M059J (cell line): Measurements from ENCODE around the gene LANCL1. TPM values are rescaled to one million over a fixed set of nuclear protein-coding genes. Genes with fewer than 3 reads are reported as not detected.

Source experiments
- DNase-seq: peaks from one replicate; pipeline ENCODE4 v3.0.0-alpha.2; 2012; ENCODE audit warnings: low read depth
- total RNA-seq: library from RNA; depleted of rRNA; stranded (reverse); fragments of >200 nt; shearing (Covaris generic); gene quantifications from 2 replicates; pipeline ENCODE4 v1.2.3, GENCODE V29; 2014; rRNA removed

The LANCL1 gene
- total RNA-seq, 1 experiment from 2014 or later, result 46.6 TPM

- peak; percentile 1 for DNase-seq
These were observed 77.0 kb downstream of the LANCL1 start for GRCh38 chr2:210399440-210400041.

- DNase-seq, result no peak
These were observed 84.1 kb downstream of the LANCL1 start for GRCh38 chr2:210392469-210392881.

GRCh38 chr2:210389856-210390255 is 86.7 kb downstream of the LANCL1 start:
- no peak for DNase-seq

GRCh38 chr2:210388148-210388547 is 88.4 kb downstream of the LANCL1 start:
- DNase-seq, result no peak

- DNase-seq, result no peak
These were observed 89.5 kb downstream of the LANCL1 start for GRCh38 chr2:210387074-210387473.

Other genes with a start within 250 kb of the LANCL1 start
- not detected in 2 replicates for gene MYL1, start 161.6 kb downstream of the LANCL1 start, total RNA-seq
- gene CPS1, start 79.8 kb upstream of the LANCL1 start, total RNA-seq, result 16.7 and 24.7 TPM in 2 replicates